WTC11 (cell line): ENCODE data around the gene SLC30A4.
"Not testable (repeated sequence)": the region's sequence is repeated elsewhere in the genome, so short reads cannot be mapped to it uniquely, and the experiment has no call there.

Experiments
- ATF3 ChIP-seq: sonication (generic); formaldehyde crosslinking; conservative IDR thresholded peaks from 2 replicates; pipeline ENCODE4 v1.8.1; 2022; ENCODE audit warnings: mild to moderate bottlenecking, missing genetic modification reagents
- CREM ChIP-seq: sonication (generic); formaldehyde crosslinking; IDR thresholded peaks from 2 replicates; pipeline ENCODE4 v1.8.1; 2022; ENCODE audit warnings: mild to moderate bottlenecking, missing genetic modification reagents, moderate library complexity
- ESRRA ChIP-seq: sonication (generic); formaldehyde crosslinking; IDR thresholded peaks from 2 replicates; pipeline ENCODE4 v1.8.1; 2022; ENCODE audit warnings: mild to moderate bottlenecking, missing genetic modification reagents, borderline replicate concordance
- FOXK1 ChIP-seq: sonication (generic); formaldehyde crosslinking; IDR thresholded peaks from 2 replicates; pipeline ENCODE4 v1.8.0; 2022; ENCODE audit warnings: mild to moderate bottlenecking, moderate library complexity, missing genetic modification reagents
- HMGXB4 ChIP-seq: sonication (generic); formaldehyde crosslinking; IDR thresholded peaks from 2 replicates; pipeline ENCODE4 v1.8.1; 2023; ENCODE audit warnings: mild to moderate bottlenecking, moderate library complexity, missing genetic modification reagents
- KAT7 ChIP-seq: sonication (generic); formaldehyde crosslinking; IDR thresholded peaks from 2 replicates; pipeline ENCODE4 v1.8.1; 2023; ENCODE audit warnings: missing genetic modification reagents, mild to moderate bottlenecking, borderline replicate concordance
- NR2C2 ChIP-seq: sonication (generic); formaldehyde crosslinking; IDR thresholded peaks from 2 replicates; pipeline ENCODE4 v1.8.0; 2022; ENCODE audit warnings: mild to moderate bottlenecking, missing genetic modification reagents
- SP1 ChIP-seq: sonication (generic); formaldehyde crosslinking; conservative IDR thresholded peaks from 2 replicates; pipeline ENCODE4 v1.8.1; 2022; ENCODE audit warnings: missing genetic modification reagents
- ZNF416 ChIP-seq: fragments of 250-450 bp; sonication (Bioruptor Pico); IDR thresholded peaks from 2 replicates; pipeline ENCODE4 v1.9.0; 2021; ENCODE audit warnings: mild to moderate bottlenecking, inconsistent platforms
- TF ChIP-seq, protein P1 (sequence below): fragments of 200-600 bp; IDR thresholded peaks from 2 replicates; pipeline ENCODE4 v1.8.0; 2022; ENCODE audit warnings: antibody characterized with exemption
- TF ChIP-seq, protein P2 (sequence below): sonication (generic); formaldehyde crosslinking; IDR thresholded peaks from 2 replicates; pipeline ENCODE4 v1.8.1; 2022; ENCODE audit warnings: low read depth, missing genetic modification reagents, borderline replicate concordance
- TF ChIP-seq, protein P3 (sequence below): sonication (generic); formaldehyde crosslinking; IDR thresholded peaks from 2 replicates; pipeline ENCODE4 v1.8.0; 2023; ENCODE audit warnings: missing genetic modification reagents
- TF ChIP-seq, protein P4 (sequence below): sonication (generic); formaldehyde crosslinking; IDR thresholded peaks from 2 replicates; pipeline ENCODE4 v1.8.0; 2022; ENCODE audit warnings: mild to moderate bottlenecking, missing genetic modification reagents
- TF ChIP-seq, protein P5 (sequence below): sonication (generic); formaldehyde crosslinking; IDR thresholded peaks from 2 replicates; pipeline ENCODE4 v1.8.0; 2022; ENCODE audit warnings: mild to moderate bottlenecking, missing genetic modification reagents

DNA sequence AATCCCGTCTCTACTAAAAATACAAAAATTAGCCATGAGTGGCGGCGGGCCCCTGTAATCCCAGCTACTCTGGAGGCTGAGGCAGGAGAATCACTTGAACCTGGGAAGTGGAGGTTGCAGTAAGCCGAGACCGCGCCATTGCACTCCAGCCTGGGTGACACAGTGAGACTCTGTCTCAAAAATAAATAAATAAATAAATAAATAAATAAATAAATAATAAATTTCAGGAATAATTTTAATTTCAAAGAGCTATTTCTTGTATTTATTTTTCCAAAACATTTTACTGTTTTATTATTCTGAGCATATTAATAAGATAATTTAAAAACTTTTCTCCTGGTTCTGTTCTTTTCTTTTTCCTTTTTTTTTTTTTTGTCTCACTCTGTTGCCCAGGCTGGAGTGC, 15.4 kb downstream of the SLC30A4 start:
- TF ChIP-seq, protein P1, sequence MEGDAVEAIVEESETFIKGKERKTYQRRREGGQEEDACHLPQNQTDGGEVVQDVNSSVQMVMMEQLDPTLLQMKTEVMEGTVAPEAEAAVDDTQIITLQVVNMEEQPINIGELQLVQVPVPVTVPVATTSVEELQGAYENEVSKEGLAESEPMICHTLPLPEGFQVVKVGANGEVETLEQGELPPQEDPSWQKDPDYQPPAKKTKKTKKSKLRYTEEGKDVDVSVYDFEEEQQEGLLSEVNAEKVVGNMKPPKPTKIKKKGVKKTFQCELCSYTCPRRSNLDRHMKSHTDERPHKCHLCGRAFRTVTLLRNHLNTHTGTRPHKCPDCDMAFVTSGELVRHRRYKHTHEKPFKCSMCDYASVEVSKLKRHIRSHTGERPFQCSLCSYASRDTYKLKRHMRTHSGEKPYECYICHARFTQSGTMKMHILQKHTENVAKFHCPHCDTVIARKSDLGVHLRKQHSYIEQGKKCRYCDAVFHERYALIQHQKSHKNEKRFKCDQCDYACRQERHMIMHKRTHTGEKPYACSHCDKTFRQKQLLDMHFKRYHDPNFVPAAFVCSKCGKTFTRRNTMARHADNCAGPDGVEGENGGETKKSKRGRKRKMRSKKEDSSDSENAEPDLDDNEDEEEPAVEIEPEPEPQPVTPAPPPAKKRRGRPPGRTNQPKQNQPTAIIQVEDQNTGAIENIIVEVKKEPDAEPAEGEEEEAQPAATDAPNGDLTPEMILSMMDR, result not testable (repeated sequence)
- TF ChIP-seq, protein P2, sequence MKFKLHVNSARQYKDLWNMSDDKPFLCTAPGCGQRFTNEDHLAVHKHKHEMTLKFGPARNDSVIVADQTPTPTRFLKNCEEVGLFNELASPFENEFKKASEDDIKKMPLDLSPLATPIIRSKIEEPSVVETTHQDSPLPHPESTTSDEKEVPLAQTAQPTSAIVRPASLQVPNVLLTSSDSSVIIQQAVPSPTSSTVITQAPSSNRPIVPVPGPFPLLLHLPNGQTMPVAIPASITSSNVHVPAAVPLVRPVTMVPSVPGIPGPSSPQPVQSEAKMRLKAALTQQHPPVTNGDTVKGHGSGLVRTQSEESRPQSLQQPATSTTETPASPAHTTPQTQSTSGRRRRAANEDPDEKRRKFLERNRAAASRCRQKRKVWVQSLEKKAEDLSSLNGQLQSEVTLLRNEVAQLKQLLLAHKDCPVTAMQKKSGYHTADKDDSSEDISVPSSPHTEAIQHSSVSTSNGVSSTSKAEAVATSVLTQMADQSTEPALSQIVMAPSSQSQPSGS (CRISPR knock-in tag), result not testable (repeated sequence)
- not testable (repeated sequence) for TF ChIP-seq ATF3; NR2C2 (CRISPR knock-in tag); ESRRA (CRISPR knock-in tag); ZNF416; KAT7 (CRISPR knock-in tag); HMGXB4 (CRISPR knock-in tag); FOXK1 (CRISPR knock-in tag); SP1 (CRISPR knock-in tag); CREM (CRISPR knock-in tag)
- TF ChIP-seq, protein P3, sequence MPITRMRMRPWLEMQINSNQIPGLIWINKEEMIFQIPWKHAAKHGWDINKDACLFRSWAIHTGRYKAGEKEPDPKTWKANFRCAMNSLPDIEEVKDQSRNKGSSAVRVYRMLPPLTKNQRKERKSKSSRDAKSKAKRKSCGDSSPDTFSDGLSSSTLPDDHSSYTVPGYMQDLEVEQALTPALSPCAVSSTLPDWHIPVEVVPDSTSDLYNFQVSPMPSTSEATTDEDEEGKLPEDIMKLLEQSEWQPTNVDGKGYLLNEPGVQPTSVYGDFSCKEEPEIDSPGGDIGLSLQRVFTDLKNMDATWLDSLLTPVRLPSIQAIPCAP (CRISPR knock-in tag), result not testable (repeated sequence)
- TF ChIP-seq, protein P4, sequence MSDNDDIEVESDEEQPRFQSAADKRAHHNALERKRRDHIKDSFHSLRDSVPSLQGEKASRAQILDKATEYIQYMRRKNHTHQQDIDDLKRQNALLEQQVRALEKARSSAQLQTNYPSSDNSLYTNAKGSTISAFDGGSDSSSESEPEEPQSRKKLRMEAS (CRISPR knock-in tag), result not testable (repeated sequence)
- TF ChIP-seq, protein P5, sequence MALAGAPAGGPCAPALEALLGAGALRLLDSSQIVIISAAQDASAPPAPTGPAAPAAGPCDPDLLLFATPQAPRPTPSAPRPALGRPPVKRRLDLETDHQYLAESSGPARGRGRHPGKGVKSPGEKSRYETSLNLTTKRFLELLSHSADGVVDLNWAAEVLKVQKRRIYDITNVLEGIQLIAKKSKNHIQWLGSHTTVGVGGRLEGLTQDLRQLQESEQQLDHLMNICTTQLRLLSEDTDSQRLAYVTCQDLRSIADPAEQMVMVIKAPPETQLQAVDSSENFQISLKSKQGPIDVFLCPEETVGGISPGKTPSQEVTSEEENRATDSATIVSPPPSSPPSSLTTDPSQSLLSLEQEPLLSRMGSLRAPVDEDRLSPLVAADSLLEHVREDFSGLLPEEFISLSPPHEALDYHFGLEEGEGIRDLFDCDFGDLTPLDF (CRISPR knock-in tag), result not testable (repeated sequence)
